ENCODE results near the gene ZNF536. TPM values are rescaled to one million over a fixed set of nuclear protein-coding genes. Genes with fewer than 3 reads are reported as not detected.

The ZNF536 gene
- total RNA-seq, 1 donor from 2014 or later = not detected

DNA sequence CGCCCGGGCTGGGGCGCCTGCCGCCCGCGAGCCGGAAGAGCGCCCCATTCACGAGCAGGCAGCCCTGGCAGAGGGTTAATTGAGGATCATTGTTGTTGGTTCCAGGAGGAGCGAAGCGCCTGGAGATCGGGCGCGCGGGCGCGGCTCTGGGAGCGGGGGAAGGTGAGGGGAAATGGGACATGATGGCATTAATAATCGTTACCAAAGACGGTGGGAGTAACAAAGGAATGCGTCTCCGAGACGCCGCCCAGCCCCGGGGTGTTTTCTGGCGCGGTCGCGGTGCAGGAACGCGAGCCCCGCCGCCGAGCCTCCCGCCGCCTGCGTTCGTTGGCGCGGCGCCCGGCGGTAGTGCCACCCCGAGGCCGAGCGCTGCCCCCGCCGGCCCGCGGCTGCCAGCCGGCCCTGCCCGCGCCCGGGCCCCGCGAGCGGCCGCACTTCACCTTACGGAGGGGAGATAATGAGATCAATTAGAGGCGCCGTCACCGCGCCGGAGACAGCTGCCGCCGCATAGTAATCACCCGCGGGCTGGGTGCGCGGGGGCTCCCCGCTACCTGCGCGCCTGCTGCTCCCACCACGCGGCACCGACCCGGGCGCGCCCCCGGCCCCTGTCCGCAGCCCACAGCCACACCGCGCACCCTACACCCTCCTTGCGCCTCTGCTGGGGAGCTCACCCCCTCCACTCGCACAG is 2.8 kb downstream of the ZNF536 start:
- no peak for FAIRE-seq
- Histone ChIP-seq H3K4me3 (ENCODE audit: low read depth, low read length) (no peak overlapping the region), H3K27me3 (ENCODE audit: control insufficient read depth, insufficient read depth, low read length) (no peaks in the 10 kb centered on the region), H3K36me3 (ENCODE audit: control insufficient read depth, insufficient read depth, low read length) (no peaks in the 10 kb centered on the region)
- DNase-seq (ENCODE audit: low read depth) = no peak
- TF ChIP-seq, protein P1, sequence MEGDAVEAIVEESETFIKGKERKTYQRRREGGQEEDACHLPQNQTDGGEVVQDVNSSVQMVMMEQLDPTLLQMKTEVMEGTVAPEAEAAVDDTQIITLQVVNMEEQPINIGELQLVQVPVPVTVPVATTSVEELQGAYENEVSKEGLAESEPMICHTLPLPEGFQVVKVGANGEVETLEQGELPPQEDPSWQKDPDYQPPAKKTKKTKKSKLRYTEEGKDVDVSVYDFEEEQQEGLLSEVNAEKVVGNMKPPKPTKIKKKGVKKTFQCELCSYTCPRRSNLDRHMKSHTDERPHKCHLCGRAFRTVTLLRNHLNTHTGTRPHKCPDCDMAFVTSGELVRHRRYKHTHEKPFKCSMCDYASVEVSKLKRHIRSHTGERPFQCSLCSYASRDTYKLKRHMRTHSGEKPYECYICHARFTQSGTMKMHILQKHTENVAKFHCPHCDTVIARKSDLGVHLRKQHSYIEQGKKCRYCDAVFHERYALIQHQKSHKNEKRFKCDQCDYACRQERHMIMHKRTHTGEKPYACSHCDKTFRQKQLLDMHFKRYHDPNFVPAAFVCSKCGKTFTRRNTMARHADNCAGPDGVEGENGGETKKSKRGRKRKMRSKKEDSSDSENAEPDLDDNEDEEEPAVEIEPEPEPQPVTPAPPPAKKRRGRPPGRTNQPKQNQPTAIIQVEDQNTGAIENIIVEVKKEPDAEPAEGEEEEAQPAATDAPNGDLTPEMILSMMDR (IDR thresholded peaks at IDR 0.05; ENCODE audit: insufficient read depth, low read length, severe bottlenecking) = no peak

DNA sequence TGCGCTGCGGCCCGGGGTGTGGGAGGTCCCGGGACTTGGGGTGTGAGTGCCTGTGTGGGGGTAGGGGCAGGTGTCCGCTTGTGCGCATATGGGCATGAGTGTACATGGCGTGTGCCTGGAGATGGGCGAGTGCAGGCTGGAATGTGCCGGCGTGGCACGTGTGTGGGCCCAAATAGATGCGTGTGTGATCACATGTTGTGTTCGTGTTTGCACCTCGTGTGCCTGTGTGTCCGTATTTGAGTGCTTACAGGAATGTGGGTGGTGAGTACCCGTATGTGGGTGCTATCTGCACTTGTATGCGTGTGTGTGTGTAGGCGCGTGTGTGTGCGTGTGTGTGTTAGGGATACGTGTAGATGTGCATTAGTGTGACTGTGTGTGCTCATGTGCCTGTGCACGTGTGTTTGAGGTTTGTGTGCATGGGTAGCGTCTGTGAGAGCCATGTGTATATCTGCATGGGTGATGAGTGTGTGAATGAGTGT is 3.4 kb downstream of the ZNF536 start:
- H3K36me3 ChIP-seq (ENCODE audit: control insufficient read depth, insufficient read depth, low read length) = no peaks in the 10 kb centered on the region
- no peak overlapping the region for H3K4me3 ChIP-seq (ENCODE audit: low read depth, low read length)
- no peak for DNase-seq (ENCODE audit: low read depth)
- peak; percentile 96 for FAIRE-seq
- TF ChIP-seq, protein P1 (IDR thresholded peaks at IDR 0.05; ENCODE audit: insufficient read depth, low read length, severe bottlenecking) = no peak
- H3K27me3 ChIP-seq (ENCODE audit: control insufficient read depth, insufficient read depth, low read length) = no peaks in the 10 kb centered on the region

DNA sequence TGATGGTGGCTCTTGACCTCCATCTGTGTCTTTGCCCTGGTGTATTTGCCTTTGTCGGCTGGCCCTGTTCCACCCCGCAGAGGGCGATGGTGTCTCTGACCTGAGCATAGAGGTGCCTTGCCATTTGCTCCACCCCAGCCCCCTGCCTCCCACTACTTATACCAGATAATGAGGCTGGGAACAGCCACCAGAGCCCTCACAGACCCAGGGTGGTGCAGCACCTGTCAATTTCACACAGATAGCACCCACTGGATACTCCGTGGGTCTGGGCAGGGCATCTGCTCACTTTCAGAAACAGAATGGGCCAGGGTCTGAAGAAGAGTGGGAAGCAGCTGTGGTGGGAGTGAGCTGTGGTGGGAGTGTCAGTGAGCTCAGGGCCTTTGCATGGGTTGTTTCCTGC is 4.1 kb downstream of the ZNF536 start:
- Histone ChIP-seq H3K4me3 (ENCODE audit: low read depth, low read length) (no peak overlapping the region), H3K27me3 (ENCODE audit: control insufficient read depth, insufficient read depth, low read length) (no peaks in the 10 kb centered on the region), H3K36me3 (ENCODE audit: control insufficient read depth, insufficient read depth, low read length) (no peaks in the 10 kb centered on the region)
- TF ChIP-seq, protein P1 (IDR thresholded peaks at IDR 0.05; ENCODE audit: insufficient read depth, low read length, severe bottlenecking) = no peak
- DNase-seq (ENCODE audit: low read depth) (no peak), FAIRE-seq (no peak)

DNA sequence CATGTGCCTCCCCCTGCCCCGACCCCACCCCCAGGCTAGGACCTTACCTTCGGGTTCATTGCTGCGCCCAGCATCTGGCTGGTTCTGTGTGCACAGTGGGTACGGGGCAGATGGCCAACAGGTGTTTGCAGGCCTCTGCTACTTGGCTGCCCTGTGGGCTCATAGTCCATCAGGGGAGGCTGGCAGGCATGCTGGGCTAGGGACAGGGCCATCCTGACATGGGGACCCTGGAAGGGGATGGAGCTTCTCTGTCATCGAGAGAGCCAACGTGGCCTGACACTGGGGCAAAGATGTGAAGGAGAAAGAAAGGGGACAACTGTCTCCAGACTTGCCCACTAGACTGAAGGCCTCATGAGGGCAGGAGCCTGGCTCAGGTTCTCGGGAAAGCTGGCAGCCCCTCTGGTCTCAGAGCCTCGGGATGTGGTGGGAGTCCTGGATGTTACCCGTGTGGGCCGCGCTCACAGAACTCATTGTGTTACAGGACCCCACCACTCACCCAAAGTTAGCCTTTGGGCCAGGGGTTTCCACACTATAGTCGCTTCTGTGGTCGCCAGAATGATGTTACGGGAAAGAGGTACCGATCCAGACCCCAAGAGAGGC is 4.7 kb downstream of the ZNF536 start:
- Histone ChIP-seq H3K27me3 (ENCODE audit: control insufficient read depth, insufficient read depth, low read length) (no peaks in the 10 kb centered on the region), H3K36me3 (ENCODE audit: control insufficient read depth, insufficient read depth, low read length) (no peaks in the 10 kb centered on the region), H3K4me3 (ENCODE audit: low read depth, low read length) (no peak overlapping the region)
- TF ChIP-seq, protein P1 (IDR thresholded peaks at IDR 0.05; ENCODE audit: insufficient read depth, low read length, severe bottlenecking) = no peak
- FAIRE-seq = no peak
- no peak for DNase-seq (ENCODE audit: low read depth)

DNA sequence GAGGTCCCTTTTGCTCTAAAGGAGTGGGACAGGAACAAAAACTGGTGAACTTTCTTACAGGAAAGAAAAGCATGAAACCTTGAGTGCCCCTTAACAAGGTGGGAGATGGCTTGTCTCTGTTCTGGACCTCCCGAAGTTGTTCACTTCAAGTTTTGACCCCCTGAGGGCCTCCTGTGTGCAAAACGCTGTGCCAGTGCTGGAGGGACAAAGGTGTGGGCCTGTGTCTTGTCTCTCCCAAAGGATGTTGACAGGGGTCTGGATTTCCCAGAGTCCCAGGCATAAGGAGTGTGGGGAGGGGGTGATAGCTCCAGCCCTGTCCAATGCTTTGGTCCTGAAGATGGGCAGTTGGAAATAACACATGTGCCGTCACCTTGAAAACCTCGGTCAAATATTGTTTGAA is 6.5 kb downstream of the ZNF536 start:
- TF ChIP-seq, protein P1 (IDR thresholded peaks at IDR 0.05; ENCODE audit: insufficient read depth, low read length, severe bottlenecking) = no peak
- Histone ChIP-seq H3K36me3 (ENCODE audit: control insufficient read depth, insufficient read depth, low read length) (no peaks in the 10 kb centered on the region), H3K4me3 (ENCODE audit: low read depth, low read length) (no peak overlapping the region), H3K27me3 (ENCODE audit: control insufficient read depth, insufficient read depth, low read length) (no peaks in the 10 kb centered on the region)
- DNase-seq (ENCODE audit: low read depth) (no peak), FAIRE-seq (no peak)

Measured in bronchial epithelial cell (primary cell).